Subcutaneous abdominal adipose tissue (tissue), 5 donors: ENCODE data around the gene GGN.
A peak's percentile ranks its signal among the peaks of the same experiment; 100 is the strongest.

ENCODE experiments used
- H3K27ac ChIP-seq: one replicate; pipeline ENCODE4 v1.7.0; 2013; ENCODE audit warnings: low read depth, mild to moderate bottlenecking, inconsistent platforms, low read length, moderate library complexity
- H3K27me3 ChIP-seq, 5 donors: one replicate each; pipeline ENCODE4 v1.7.0; 2013; ENCODE audit warnings: low read length in 5 of 5, inconsistent platforms in 1 of 5; ENCODE audit not compliant: control insufficient read depth in 5 of 5, insufficient read depth in 4 of 5
- H3K36me3 ChIP-seq, 5 donors: one replicate each; pipeline ENCODE4 v1.7.0; 2013; ENCODE audit warnings: low read length in 5 of 5; ENCODE audit not compliant: control insufficient read depth in 5 of 5, insufficient read depth in 5 of 5
- H3K4me1 ChIP-seq, 5 donors: one replicate each; pipeline ENCODE4 v1.7.0; 2013; ENCODE audit warnings: low read length in 5 of 5, mild to moderate bottlenecking in 3 of 5, moderate library complexity in 1 of 5; ENCODE audit not compliant: control insufficient read depth in 5 of 5, insufficient read depth in 5 of 5
- H3K4me3 ChIP-seq, 5 donors: one replicate each; pipeline ENCODE4 v1.7.0; 2013; ENCODE audit warnings: low read length in 5 of 5, low read depth in 1 of 5
- H3K9ac ChIP-seq, 5 donors: one replicate each; pipeline ENCODE4 v1.7.0; 2013; ENCODE audit warnings: low read length in 5 of 5, mild to moderate bottlenecking in 4 of 5, moderate library complexity in 3 of 5
- H3K9me3 ChIP-seq, 5 donors: one replicate each; pipeline ENCODE4 v1.7.0; 2013; ENCODE audit warnings: low read length in 5 of 5; ENCODE audit not compliant: control insufficient read depth in 5 of 5
- donor health status: healthy.
- donor health status: healthy.
- donor health status: healthy.
- donor health status: healthy.
- donor health status: healthy.

Gene GGN

DNA sequence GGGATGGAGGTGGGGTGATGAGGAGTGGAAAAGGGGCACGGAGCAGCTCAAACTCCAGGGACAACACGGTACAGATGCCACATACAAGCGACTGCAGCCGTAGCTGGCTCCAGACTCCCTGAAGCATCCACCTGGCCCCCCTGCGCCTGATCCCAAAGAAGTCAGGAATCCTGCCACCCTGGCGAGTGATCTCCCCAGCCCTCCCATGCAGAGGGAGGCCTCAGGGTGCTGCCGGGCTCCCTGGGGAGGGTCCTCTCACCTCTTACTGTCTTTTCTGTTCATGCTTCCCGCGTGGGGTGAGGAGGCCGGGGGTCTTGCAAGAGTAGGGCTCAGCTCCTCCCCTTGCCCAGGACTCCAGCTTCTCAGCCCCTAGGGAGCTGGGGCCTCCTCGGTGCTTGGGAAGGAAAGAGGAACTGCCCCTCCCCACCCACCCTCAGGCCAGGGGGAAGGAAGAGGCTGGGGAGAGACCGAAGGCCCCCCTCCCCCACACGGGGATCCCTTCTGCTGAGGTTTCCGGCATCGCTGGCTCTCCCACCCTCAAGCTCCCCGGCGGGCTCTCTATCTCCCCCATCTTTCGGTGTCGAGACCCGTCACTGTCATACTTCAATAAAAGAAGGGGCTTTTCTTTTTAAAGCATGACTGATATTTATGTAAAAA, 38.1 kb upstream of the GGN start, which contains the start of gene RASGRP4:
Gene RASGRP4 (minus strand): TSS at position 410 of the 657 bp plus-strand sequence. CDS start 128 bp downstream, at position 282.
- Histone ChIP-seq H3K9ac (peak within 1 kb of the TSS in 3 of 5 donors; percentile 64 to 71 (median 64)), H3K9me3 (no peaks in the 10 kb centered on the region), H3K27ac (no peak within 1 kb of the TSS), H3K4me1 (peaks cover 0 to 3% (median 0%) of the 10 kb centered on the region in 5 donors), H3K27me3 (peaks cover 6 to 16% (median 10%) of the 10 kb centered on the region in 5 donors), H3K4me3 (peak within 1 kb of the TSS; percentile 33 to 63 (median 54)), H3K36me3 (peaks cover 0 to 4% (median 0%) of the 10 kb centered on the region in 5 donors)

DNA sequence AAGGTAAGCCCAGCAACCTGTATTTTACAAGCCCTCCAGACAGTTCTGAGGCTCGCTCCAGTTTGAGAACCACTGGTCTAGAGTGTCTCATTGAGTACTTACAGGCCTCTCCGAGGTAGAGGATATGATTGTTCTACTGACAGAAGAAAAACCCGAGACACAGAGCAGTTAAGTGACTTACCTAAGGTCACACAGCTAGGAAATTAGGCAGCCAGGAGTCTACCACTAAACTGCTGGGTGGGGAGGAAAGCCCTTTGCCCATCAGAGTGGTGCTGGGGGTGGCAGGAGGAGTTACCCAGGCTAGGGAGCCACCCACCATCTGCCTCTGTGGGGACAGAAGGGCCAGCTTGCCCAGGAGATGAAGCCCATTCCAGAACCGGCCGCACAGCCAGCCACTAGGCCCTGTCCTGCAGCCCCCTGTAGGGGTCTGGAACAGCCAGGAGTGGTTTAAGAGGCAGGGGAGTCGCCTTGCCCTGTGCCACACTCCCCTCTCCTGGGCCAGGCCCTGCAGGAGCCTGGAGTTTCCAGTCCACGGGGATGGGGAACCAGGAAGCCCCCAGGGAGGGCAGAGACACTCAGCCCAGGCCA, 37.5 kb upstream of the GGN start:
- Histone ChIP-seq H3K27me3 (peaks cover 6 to 18% (median 14%) of the 10 kb centered on the region in 5 donors), H3K27ac (no peak overlapping the region), H3K4me1 (peaks cover 0 to 3% (median 0%) of the 10 kb centered on the region in 5 donors), H3K9ac (peak overlapping the region in 3 of 5 donors; percentile 64 to 71 (median 64)), H3K9me3 (no peaks in the 10 kb centered on the region), H3K4me3 (peak overlapping the region; percentile 33 to 63 (median 54)), H3K36me3 (peaks cover 0 to 6% (median 0%) of the 10 kb centered on the region in 5 donors)

DNA sequence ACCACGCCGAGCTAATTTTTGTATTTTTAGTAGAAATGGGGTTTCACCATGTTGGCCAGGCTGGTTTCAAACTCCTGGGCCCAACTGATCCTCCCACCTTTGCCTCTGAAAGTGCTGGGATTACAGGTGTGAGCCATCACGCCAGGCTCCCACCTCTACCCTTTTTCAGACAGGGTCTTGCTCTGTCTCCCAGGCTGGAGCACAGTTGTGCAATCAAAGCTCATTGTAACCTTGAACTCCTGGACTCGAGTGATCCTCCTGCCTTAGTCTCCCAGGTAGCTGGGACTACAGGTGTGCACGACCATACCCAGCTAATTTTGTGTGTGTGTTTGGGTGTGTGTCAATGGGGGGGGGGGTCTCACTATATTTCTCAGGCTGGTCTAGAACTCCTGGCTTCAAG, 36.4 kb upstream of the GGN start:
- peaks cover 0 to 3% (median 0%) of the 10 kb centered on the region in 5 donors for H3K4me1 ChIP-seq
- no peaks in the 10 kb centered on the region for H3K9me3 ChIP-seq
- no peak overlapping the region for H3K9ac ChIP-seq
- no peak overlapping the region for H3K27ac ChIP-seq
- H3K36me3 ChIP-seq = peaks cover 0 to 11% (median 0%) of the 10 kb centered on the region in 5 donors
- H3K27me3 ChIP-seq = peaks cover 10 to 22% (median 17%) of the 10 kb centered on the region in 5 donors
- H3K4me3 ChIP-seq = no peak overlapping the region

DNA sequence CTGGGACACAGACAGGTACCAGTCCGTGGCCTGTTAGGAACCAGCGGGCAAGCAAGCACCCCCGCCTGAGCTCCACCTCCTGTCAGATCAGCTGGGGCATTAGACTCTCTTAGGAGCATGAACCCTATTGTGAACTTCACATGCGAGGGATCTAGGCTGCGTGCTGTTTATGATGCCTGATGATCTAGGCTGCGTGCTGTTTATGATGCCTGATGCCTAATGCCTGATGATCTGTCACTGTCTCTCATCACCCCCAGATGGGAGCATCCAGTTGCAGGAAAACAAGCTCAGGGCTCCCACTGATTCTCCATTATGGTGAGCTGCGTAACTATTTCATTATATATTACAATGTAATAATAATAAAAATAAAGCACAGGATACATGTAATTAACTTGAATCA, 34.6 kb upstream of the GGN start:
- no peak overlapping the region for H3K9ac ChIP-seq
- H3K4me1 ChIP-seq = peaks cover 2 to 15% (median 10%) of the 10 kb centered on the region in 5 donors
- H3K27ac ChIP-seq = no peak overlapping the region
- H3K4me3 ChIP-seq = no peak overlapping the region
- H3K9me3 ChIP-seq = no peaks in the 10 kb centered on the region
- peaks cover 10 to 32% (median 25%) of the 10 kb centered on the region in 5 donors for H3K27me3 ChIP-seq
- peaks cover 0 to 11% (median 0%) of the 10 kb centered on the region in 5 donors for H3K36me3 ChIP-seq

DNA sequence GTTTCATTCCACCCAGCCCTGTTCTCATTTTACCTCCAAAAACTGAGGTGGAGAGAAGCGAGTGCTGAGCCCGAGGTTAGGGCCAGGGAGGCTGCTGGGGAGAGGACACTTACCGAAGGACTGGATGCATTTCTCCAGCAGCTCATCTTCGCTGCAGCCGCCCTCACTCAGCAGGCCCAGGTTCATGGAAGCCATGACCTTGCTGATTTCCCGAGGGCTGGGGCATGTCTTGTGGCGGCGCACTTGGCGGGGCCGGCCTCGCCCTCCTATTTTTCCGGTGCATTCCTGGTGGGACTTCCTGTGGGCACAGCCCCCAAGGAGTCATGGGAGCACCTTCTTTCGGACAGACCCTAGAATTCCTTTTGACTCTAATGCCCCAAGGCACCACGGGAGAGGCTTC, 34.0 kb upstream of the GGN start:
- no peak overlapping the region for H3K4me3 ChIP-seq
- no peaks in the 10 kb centered on the region for H3K9me3 ChIP-seq
- H3K9ac ChIP-seq = no peak overlapping the region
- H3K36me3 ChIP-seq = peaks cover 0 to 11% (median 0%) of the 10 kb centered on the region in 5 donors
- H3K27me3 ChIP-seq = peaks cover 10 to 38% (median 25%) of the 10 kb centered on the region in 5 donors
- peaks cover 4 to 17% (median 12%) of the 10 kb centered on the region in 5 donors for H3K4me1 ChIP-seq
- H3K27ac ChIP-seq = no peak overlapping the region

DNA sequence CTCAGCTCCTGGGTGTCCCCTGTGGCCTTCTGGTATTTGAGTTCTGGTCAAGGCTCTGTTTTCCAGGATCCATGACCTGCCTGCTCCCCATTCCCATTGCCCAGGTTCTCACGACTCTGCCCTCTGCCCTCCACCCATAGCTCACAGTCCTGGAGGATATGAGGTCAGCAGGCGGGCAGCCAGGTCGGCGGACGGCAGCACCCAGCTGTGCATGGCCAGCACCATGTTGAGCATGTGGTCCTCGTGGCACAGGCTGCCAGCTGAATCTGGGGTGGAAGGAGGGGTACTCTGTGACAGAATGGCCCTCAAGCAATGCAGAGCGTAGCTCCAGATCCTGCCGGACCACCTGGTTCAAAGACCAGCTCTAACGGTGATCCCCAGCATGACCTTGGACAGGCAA, 33.1 kb upstream of the GGN start:
- H3K27me3 ChIP-seq = peaks cover 9 to 39% (median 25%) of the 10 kb centered on the region in 5 donors
- no peak overlapping the region for H3K27ac ChIP-seq

GRCh38 chr19:38417544-38418506, 30.0 kb upstream of the GGN start:
- H3K27me3 ChIP-seq = peaks cover 2 to 32% (median 19%) of the 10 kb centered on the region in 5 donors

More for the DNA sequence above, 33.1 kb upstream of the GGN start:
- H3K9me3 ChIP-seq = no peaks in the 10 kb centered on the region
- H3K4me1 ChIP-seq = peaks cover 4 to 17% (median 12%) of the 10 kb centered on the region in 5 donors
- peaks cover 0 to 11% (median 0%) of the 10 kb centered on the region in 5 donors for H3K36me3 ChIP-seq
- H3K4me3 ChIP-seq = no peak overlapping the region
- no peak overlapping the region for H3K9ac ChIP-seq

DNA sequence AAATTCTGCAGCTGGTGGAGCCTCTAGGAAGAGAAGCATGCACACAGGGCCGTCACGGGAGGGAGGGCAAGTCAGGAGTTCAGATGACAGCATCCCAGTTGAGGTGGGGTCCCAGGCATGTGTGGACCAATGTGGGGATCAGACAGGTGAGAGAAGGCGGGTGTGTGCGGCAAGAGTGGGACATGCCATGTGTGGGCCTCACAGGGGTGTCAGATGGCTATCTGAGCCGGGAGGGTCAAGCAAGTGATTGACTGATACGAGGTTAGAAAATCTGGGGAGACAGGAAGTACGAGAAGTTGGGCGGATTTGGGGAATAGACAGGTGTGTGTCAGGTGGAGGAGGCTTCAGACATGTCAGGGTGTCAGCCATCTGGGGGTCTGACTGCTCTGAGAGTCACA, 29.3 kb upstream of the GGN start:
- Histone ChIP-seq H3K36me3 (peaks cover 0 to 16% (median 0%) of the 10 kb centered on the region in 5 donors), H3K27ac (no peak overlapping the region), H3K9ac (peak overlapping the region in 1 of 5 donors; percentile 54), H3K4me3 (peak overlapping the region in 1 of 5 donors; percentile 22), H3K9me3 (no peaks in the 10 kb centered on the region), H3K4me1 (peaks cover 4 to 15% (median 12%) of the 10 kb centered on the region in 5 donors), H3K27me3 (peaks cover 0 to 31% (median 19%) of the 10 kb centered on the region in 5 donors)

More at GRCh38 chr19:38417544-38418506, 30.0 kb upstream of the GGN start:
- H3K9ac ChIP-seq = peak overlapping the region in 2 of 5 donors; percentile 15 to 54
- no peaks in the 10 kb centered on the region for H3K9me3 ChIP-seq
- peaks cover 0 to 11% (median 0%) of the 10 kb centered on the region in 5 donors for H3K36me3 ChIP-seq
- peak overlapping the region; percentile 22 to 56 (median 52) for H3K4me3 ChIP-seq
- peaks cover 4 to 15% (median 12%) of the 10 kb centered on the region in 5 donors for H3K4me1 ChIP-seq
- no peak overlapping the region for H3K27ac ChIP-seq

DNA sequence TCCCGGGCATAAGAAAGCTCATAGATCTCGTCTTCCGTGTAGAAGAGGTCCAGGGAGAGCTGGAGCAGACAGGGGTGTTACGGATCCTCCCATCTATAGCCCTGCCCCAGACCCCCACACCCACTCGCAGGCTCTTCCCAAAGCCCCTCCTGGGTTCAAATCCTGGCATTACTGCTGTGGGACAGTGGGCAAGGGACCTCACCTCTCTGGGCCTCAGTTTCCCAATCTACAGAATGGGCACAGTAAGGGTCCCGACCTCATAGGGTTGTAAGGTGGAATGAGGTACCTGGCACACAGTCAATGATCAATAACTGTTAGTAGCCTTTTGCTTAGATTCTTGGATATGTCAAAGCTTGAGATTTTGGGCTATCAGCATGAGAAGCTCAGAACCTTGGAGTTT, 25.6 kb upstream of the GGN start:
- Histone ChIP-seq H3K9ac (no peak overlapping the region), H3K27ac (no peak overlapping the region), H3K36me3 (peaks cover 0 to 24% (median 0%) of the 10 kb centered on the region in 5 donors), H3K4me3 (no peak overlapping the region), H3K9me3 (no peaks in the 10 kb centered on the region), H3K27me3 (peaks cover 0 to 16% (median 9%) of the 10 kb centered on the region in 5 donors), H3K4me1 (peaks cover 4 to 14% (median 11%) of the 10 kb centered on the region in 5 donors)
